Gastrocnemius medialis (tissue), 4 donors: ENCODE results near the gene P2RY2. TPM values are rescaled to one million over a fixed set of nuclear protein-coding genes. Genes with fewer than 3 reads are reported as not detected.
A peak's percentile ranks its signal among the peaks of the same experiment; 100 is the strongest.
"Not testable (repeated sequence)": the region's sequence is repeated elsewhere in the genome, so short reads cannot be mapped to it uniquely, and the experiment has no call there.

Experiments
- ATAC-seq, 2 donors: fragments of 150-250 bp; one replicate each; pipeline ENCODE4 v1.9.1; 2016
- DNase-seq, 2 donors: peaks; one replicate each; pipeline ENCODE4 v3.0.0-alpha.2; 2019
- H3K27ac ChIP-seq, 4 donors: fragments of 200-600 bp; sonication (generic); 1 replicate in 1 of 4; 2 replicates in 3 of 4; pipeline ENCODE4 v1.5.1; 2016 to 2018; ENCODE audit warnings: mild to moderate bottlenecking in 2 of 4, moderate library complexity in 1 of 4
- H3K27me3 ChIP-seq, 3 donors: fragments of 200-600 bp; sonication (generic) in 2 of 3; 1 replicate in 1 of 3; 2 replicates in 2 of 3; pipeline versions ENCODE4 v1.5.1 to v1.6.0; 2016 to 2019; ENCODE audit warnings: mild to moderate bottlenecking in 1 of 3, moderate library complexity in 1 of 3
- H3K36me3 ChIP-seq, 2 donors: fragments of 200-600 bp; sonication (generic) in 1 of 2; one replicate each; pipeline ENCODE4 v1.5.1; 2017 to 2018
- H3K4me1 ChIP-seq, 2 donors: fragments of 200-600 bp; sonication (generic) in 1 of 2; one replicate each; pipeline ENCODE4 v1.5.1; 2016 to 2017; ENCODE audit warnings: mild to moderate bottlenecking in 2 of 2
- H3K4me3 ChIP-seq, 4 donors: fragments of 200-600 bp; sonication (generic) in 3 of 4; 1 replicate in 1 of 4; 2 replicates in 3 of 4; pipeline ENCODE4 v1.5.1; 2016 to 2019; ENCODE audit warnings: mild to moderate bottlenecking in 2 of 4
- H3K9me3 ChIP-seq, 3 donors: fragments of 200-600 bp; sonication (generic) in 2 of 3; 1 replicate in 1 of 3; 2 replicates in 2 of 3; pipeline ENCODE4 v1.5.1; 2016 to 2019
- POLR2A ChIP-seq, 2 donors: fragments of 450-650 bp; IDR thresholded peaks; one replicate each; pipeline ENCODE4 v1.6.1; 2017; ENCODE audit warnings: antibody characterized with exemption in 2 of 2, mild to moderate bottlenecking in 2 of 2, moderate library complexity in 2 of 2
- in situ Hi-C, 4 donors: fragments of 200-750 bp; cut with MboI; loops; one replicate each; pipeline versions ENCODE4 v1.15.0 to v1.8.0; 2017; ENCODE audit warnings: low sequenced_read_pairs in 4 of 4
- intact Hi-C: fragments of 100-400 bp; cut with DNase I; formaldehyde crosslinking; loops from one replicate; pipeline ENCODE4 v1.15.1; 2023; ENCODE audit warnings: low total_unique reads
- total RNA-seq, 4 donors: library from RNA; depleted of rRNA; stranded (reverse); fragments of >200 nt; gene quantifications; one replicate each; pipeline versions ENCODE4 v1.1.0 to v1.2.3, GENCODE V29; 2016
- TF ChIP-seq, protein P1 (sequence below), 5 experiments: fragments of 450-650 bp in 3 of 5; fragments of 200-600 bp in 2 of 5; sonication (generic) in 2 of 5; IDR thresholded peaks in 4 of 5; conservative IDR thresholded peaks in 1 of 5; 1 replicate in 4 of 5; 2 replicates in 1 of 5; pipeline ENCODE4 v1.5.1; 2016 to 2019; ENCODE audit warnings: antibody characterized with exemption in 5 of 5, mild to moderate bottlenecking in 3 of 5, moderate library complexity in 3 of 5

Gene P2RY2
- total RNA-seq, 4 donors from 2014 or later, result 21.8 to 52.6 (median 44.5) TPM

DNA sequence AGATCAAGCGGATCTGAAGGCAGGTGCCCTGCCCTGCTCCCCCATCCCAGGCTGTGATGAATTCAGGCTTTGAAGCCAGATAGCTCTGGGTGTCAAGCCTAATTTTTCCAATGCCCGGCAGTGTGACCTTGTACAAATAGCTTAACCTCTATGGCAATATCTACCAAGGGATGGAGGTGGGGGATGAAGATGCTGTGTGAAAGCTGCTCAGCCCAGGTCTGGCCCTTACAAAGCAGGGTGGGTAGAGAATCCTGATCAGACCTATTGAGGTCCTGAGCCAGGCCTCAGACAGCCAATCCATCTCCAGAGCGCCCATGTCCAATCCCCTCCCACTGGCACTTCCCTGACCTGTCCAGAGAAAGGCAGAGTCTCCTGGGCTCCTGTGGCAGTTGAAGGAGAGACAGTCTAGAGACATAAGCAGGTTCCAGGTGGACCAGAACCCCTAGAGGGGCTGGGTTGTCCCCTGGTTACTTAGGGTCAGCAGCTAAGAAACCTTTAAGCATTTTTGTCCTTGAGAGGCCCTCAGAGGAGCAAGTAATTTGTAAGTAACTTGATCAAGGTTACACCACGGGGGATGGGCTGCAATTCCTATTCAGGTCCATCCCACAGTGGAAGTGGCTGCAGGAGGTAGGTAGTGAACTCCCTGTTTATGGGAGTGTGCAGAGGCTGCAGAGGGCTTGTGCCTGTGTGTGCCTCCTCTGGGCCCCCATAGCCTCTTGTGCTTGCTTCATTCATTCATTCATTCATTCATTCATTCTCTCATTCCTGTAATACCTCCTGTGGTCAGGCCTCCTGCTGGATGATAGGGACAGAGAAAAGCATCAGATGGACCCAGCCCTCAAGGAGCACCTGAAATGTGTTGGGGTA lies 10.4 kb downstream of the P2RY2 start:
- Histone ChIP-seq H3K4me3 (no peak overlapping the region), H3K27ac (peak overlapping the region; percentile 32 to 98 (median 56)), H3K4me1 (peaks cover 25 to 64% of the 10 kb centered on the region in 2 donors), H3K27me3 (no peaks in the 10 kb centered on the region), H3K9me3 (no peaks in the 10 kb centered on the region), H3K36me3 (peaks cover 0 to 7% of the 10 kb centered on the region in 2 donors)
- in situ Hi-C loops (no loop called here), intact Hi-C loops (no loop called here)
- ATAC-seq (no peak), DNase-seq (peak in 1 of 2 donors; percentile 8)
- TF ChIP-seq POLR2A (IDR thresholded peaks at IDR 0.05), result no peak
- TF ChIP-seq, protein P1, sequence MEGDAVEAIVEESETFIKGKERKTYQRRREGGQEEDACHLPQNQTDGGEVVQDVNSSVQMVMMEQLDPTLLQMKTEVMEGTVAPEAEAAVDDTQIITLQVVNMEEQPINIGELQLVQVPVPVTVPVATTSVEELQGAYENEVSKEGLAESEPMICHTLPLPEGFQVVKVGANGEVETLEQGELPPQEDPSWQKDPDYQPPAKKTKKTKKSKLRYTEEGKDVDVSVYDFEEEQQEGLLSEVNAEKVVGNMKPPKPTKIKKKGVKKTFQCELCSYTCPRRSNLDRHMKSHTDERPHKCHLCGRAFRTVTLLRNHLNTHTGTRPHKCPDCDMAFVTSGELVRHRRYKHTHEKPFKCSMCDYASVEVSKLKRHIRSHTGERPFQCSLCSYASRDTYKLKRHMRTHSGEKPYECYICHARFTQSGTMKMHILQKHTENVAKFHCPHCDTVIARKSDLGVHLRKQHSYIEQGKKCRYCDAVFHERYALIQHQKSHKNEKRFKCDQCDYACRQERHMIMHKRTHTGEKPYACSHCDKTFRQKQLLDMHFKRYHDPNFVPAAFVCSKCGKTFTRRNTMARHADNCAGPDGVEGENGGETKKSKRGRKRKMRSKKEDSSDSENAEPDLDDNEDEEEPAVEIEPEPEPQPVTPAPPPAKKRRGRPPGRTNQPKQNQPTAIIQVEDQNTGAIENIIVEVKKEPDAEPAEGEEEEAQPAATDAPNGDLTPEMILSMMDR (IDR thresholded peaks at IDR 0.05 in 4 of 5, conservative IDR thresholded peaks at IDR 0.05 in 1 of 5), result no peak

DNA sequence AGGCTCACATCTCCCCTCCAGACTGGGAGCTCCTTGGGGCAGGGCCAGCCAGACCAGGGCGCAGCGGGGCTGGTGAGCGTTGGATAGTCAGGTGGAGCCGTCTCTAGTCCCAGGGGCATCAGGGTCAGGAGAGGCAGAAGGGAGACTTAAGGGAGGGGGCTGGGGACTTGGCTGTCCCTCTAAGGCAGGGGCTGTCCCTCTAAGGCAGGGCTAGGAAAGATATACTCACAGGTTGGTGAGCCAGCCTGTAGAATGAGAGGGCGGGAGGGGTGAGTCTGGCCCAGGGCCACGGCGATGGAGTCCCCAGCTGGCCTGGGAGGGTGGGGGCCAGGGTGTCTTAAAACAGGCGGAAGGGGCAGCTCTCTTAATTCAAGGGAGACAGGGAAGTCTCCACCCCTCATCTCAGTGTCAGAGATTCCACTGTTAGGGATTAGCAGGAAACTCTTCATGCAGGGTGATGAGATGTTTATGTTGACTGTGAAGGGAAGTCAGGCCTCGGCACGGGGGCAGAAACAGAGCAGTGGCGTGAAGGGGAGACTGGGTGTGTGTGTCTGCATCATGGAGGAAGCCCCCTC lies 11.3 kb downstream of the P2RY2 start:
- peak in 1 of 2 donors; percentile 13 for DNase-seq
- in situ Hi-C loops (no loop called here), intact Hi-C loops (no loop called here)
- no peaks in the 10 kb centered on the region for H3K27me3 ChIP-seq
- no peaks in the 10 kb centered on the region for H3K9me3 ChIP-seq
- H3K4me3 ChIP-seq, result no peak overlapping the region
- ATAC-seq, result no peak
- peak overlapping the region; percentile 32 to 98 (median 56) for H3K27ac ChIP-seq
- TF ChIP-seq, protein P1 (IDR thresholded peaks at IDR 0.05 in 4 of 5, conservative IDR thresholded peaks at IDR 0.05 in 1 of 5), result no peak
- no peak for TF ChIP-seq POLR2A (IDR thresholded peaks at IDR 0.05)
- peaks cover 29 to 55% of the 10 kb centered on the region in 2 donors for H3K4me1 ChIP-seq
- H3K36me3 ChIP-seq, result peaks cover 0 to 7% of the 10 kb centered on the region in 2 donors

DNA sequence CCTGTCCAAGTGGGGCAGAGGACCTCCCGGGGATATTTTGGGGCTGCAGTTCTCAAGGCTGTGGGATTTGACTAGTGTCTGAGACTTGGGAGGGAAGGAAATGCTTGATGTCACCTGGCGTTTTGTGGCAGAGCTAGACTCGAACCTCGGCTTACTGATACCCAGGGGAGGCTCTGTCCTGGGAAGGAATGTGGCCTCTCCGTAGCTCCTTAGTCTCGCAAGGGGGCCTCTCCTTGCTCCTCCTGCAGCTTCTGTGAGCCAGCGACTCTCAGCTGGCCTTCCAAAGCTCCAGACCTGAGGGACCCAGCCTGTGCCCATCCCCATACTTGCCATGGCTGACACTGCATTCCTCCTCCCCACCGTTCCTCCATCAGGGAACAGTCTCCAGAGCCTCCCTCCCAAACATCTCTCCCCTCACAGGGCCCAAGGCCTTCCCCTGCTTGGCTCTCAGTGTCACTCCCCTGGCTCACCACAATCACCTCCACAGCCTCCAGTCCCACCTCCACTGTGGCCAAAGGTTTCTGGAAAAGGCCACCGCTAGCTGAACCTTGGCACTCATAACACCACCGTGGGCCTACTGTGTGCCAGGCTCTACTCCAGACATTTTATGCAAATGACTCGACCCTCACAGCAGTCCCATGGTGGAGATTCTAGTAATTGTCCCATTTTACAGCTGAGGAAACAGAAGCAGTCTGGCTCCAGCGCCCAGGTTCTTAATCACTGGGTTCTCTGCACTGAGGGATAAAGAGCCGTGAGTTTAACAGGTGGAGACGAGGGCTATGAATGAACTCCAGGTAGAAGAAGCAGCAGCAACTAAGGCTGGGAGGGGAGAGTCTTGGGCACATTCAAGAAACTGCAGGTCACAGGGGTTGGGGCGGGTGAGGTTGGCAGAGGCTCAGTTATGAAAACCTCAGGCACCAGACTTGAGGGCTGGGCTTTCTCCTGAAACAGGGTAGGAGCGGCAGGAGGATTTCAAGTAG lies 12.1 kb downstream of the P2RY2 start:
- H3K4me1 ChIP-seq, result peaks cover 34 to 57% of the 10 kb centered on the region in 2 donors
- no peak for ATAC-seq
- in situ Hi-C loops, result no loop called here

DNA sequence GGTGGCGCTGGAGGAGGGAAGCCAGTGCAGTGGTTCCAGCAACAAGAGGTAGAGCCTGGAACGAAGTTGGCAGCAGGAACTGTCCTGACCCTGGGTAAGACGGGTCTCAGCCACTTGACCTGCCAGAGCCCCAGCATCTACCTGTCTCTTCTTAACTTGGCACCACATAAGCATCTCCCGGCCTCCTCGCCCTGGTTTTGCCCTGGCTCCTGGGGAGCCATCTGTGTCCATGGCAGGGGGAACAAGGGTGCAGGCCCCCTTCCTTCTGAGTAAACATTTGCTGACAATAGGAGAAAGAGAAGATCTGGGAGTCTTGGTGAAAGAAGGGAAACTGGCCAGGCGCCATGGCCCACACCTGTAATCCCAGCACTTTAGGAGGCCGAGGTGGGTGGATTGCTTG lies 12.8 kb downstream of the P2RY2 start:
- no peak for ATAC-seq

More for the DNA sequence above, 12.1 kb downstream of the P2RY2 start:
- no peaks in the 10 kb centered on the region for H3K9me3 ChIP-seq
- TF ChIP-seq POLR2A (IDR thresholded peaks at IDR 0.05), result no peak
- TF ChIP-seq, protein P1 (IDR thresholded peaks at IDR 0.05 in 4 of 5, conservative IDR thresholded peaks at IDR 0.05 in 1 of 5), result no peak
- no peak overlapping the region for H3K4me3 ChIP-seq
- H3K36me3 ChIP-seq, result peaks cover 0 to 7% of the 10 kb centered on the region in 2 donors
- H3K27ac ChIP-seq, result peak overlapping the region; percentile 32 to 98 (median 76)
- H3K27me3 ChIP-seq, result no peaks in the 10 kb centered on the region
- DNase-seq, result peak in 1 of 2 donors; percentile 10
- intact Hi-C loops, result no loop called here

DNA sequence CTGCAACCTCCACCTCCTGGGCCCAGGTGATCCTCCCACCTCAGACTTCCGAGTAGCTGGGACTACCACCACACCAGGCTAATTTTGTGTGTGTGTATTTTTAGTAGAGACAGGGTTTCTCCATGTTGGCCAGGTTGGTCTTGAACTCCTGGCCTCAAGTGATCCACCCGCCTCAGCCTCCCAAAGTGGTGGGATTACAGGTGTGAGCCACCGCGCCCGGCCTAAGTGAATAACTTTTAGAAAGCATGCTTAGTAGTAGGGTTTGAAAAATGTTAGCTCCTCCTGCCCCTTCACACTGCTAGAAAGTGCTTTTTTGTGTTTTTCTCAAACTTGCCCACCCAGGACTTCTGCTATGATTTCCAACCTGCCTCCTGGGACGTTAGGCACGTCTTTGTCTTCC lies 14.4 kb downstream of the P2RY2 start:
- peak overlapping the region; percentile 92 to 98 (median 96) for H3K27ac ChIP-seq
- in situ Hi-C loops, result not testable (repeated sequence)

More for the DNA sequence above, 12.8 kb downstream of the P2RY2 start:
- in situ Hi-C loops, result no loop called here
- Histone ChIP-seq H3K27ac (peak overlapping the region in 3 of 4 donors; percentile 42 to 98 (median 97)), H3K4me1 (peaks cover 38 to 59% of the 10 kb centered on the region in 2 donors), H3K9me3 (no peaks in the 10 kb centered on the region), H3K36me3 (peaks cover 0 to 7% of the 10 kb centered on the region in 2 donors), H3K4me3 (no peak overlapping the region), H3K27me3 (no peaks in the 10 kb centered on the region)
- TF ChIP-seq, protein P1 (IDR thresholded peaks at IDR 0.05 in 4 of 5, conservative IDR thresholded peaks at IDR 0.05 in 1 of 5), result no peak
- TF ChIP-seq POLR2A (IDR thresholded peaks at IDR 0.05), result no peak
- peak in 1 of 2 donors; percentile 11 for DNase-seq
- intact Hi-C loops, result no loop called here

More for the DNA sequence above, 14.4 kb downstream of the P2RY2 start:
- H3K36me3 ChIP-seq, ATAC-seq, H3K9me3 ChIP-seq, DNase-seq, intact Hi-C loops, H3K4me3 ChIP-seq, H3K27me3 ChIP-seq: not testable (repeated sequence)
- H3K4me1 ChIP-seq, result peaks cover 43 to 56% of the 10 kb centered on the region in 2 donors
